Activated CD4-positive, alpha-beta memory T cell treated with anti-CD3 and anti-CD28 coated beads for 36 hours (primary cell): Measurements from ENCODE around the gene PTPRN2. TPM values are rescaled to one million over a fixed set of nuclear protein-coding genes. Genes with fewer than 3 reads are reported as not detected.
"Not testable (repeated sequence)": the region's sequence is repeated elsewhere in the genome, so short reads cannot be mapped to it uniquely, and the experiment has no call there.

Source experiments
- CTCF ChIA-PET: fragments of 350-600 bp; sonication (Branson Sonifier 250); formaldehyde crosslinking; loops from one replicate; lab custom pipeline; 2021; ENCODE audit warnings: antibody characterized with exemption, inconsistent platforms; lab: Charles Lee
- POLR2A ChIA-PET: fragments of 350-600 bp; sonication (Branson Sonifier 250); formaldehyde crosslinking; loops from one replicate; lab custom pipeline; 2021; ENCODE audit warnings: antibody characterized with exemption; lab: Charles Lee
- DNase-seq: peaks from one replicate; pipeline ENCODE4 v3.0.0-alpha.2; 2020
- H3K27ac Mint-ChIP-seq: one replicate; pipeline ENCODE4 v1.8.0; 2021; ENCODE audit warnings: mixed read lengths
- H3K27me3 Mint-ChIP-seq: one replicate; pipeline ENCODE4 v1.8.0; 2021; ENCODE audit warnings: mixed read lengths
- H3K36me3 Mint-ChIP-seq: one replicate; pipeline ENCODE4 v1.8.0; 2021; ENCODE audit warnings: mixed read lengths
- H3K4me1 Mint-ChIP-seq: one replicate; pipeline ENCODE4 v1.8.0; 2021; ENCODE audit warnings: low read depth, mixed read lengths
- H3K4me3 Mint-ChIP-seq: one replicate; pipeline ENCODE4 v1.8.0; 2021; ENCODE audit warnings: mild to moderate bottlenecking, mixed read lengths
- H3K9me3 Mint-ChIP-seq: one replicate; pipeline ENCODE4 v1.8.0; 2021; ENCODE audit warnings: mixed read lengths
- intact Hi-C: fragments of 100-400 bp; cut with micrococcal nuclease; formaldehyde crosslinking; loops from one replicate; pipeline ENCODE4 v1.15.1; 2023
- total RNA-seq, 2 experiments: library from RNA; stranded (reverse); gene quantifications; one replicate each; pipeline ENCODE4 v1.2.3, GENCODE V29; 2021

Gene PTPRN2
- total RNA-seq, 2 experiments from 2014 or later: 0.51 to 0.64 TPM

- DNase-seq, H3K9me3 Mint-ChIP-seq, H3K36me3 Mint-ChIP-seq, intact Hi-C loops, CTCF ChIA-PET, H3K4me1 Mint-ChIP-seq, H3K27ac Mint-ChIP-seq, POLR2A ChIA-PET, H3K4me3 Mint-ChIP-seq: not testable (repeated sequence)
- H3K27me3 Mint-ChIP-seq: peaks cover 18% of the 10 kb centered on the region
Observed at GRCh38 chr7:157665634-157665988, 922.0 kb downstream of the PTPRN2 start.

- Mint-ChIP-seq H3K27me3 (peaks cover 12% of the 10 kb centered on the region), H3K27ac (no peak overlapping the region), H3K36me3 (no peaks in the 10 kb centered on the region), H3K4me1 (peaks cover 11% of the 10 kb centered on the region), H3K4me3 (no peak overlapping the region), H3K9me3 (no peaks in the 10 kb centered on the region)
- POLR2A ChIA-PET: no interaction called here
- no peak for DNase-seq
- CTCF ChIA-PET: interaction anchor here (0.9 kb wide), 1 partner anchor 105 kb away, joined by 3 read pairs; no protein-coding TSS in a partner anchor
- intact Hi-C loops: no loop called here
Observed at GRCh38 chr7:157664871-157665633, 922.6 kb downstream of the PTPRN2 start.

GRCh38 chr7:157664034-157664433 is 923.6 kb downstream of the PTPRN2 start:
- CTCF ChIA-PET: interaction anchor here (0.9 kb wide), 1 partner anchor 104 kb away, joined by 3 read pairs; no protein-coding TSS in a partner anchor
- Mint-ChIP-seq H3K4me3 (no peak overlapping the region), H3K9me3 (no peaks in the 10 kb centered on the region), H3K27me3 (peaks cover 6% of the 10 kb centered on the region), H3K36me3 (no peaks in the 10 kb centered on the region), H3K4me1 (peaks cover 14% of the 10 kb centered on the region), H3K27ac (no peak overlapping the region)
- DNase-seq: no peak
- intact Hi-C loops: no loop called here
- POLR2A ChIA-PET: no interaction called here

GRCh38 chr7:157662981-157663716 is 924.5 kb downstream of the PTPRN2 start:
- H3K9me3 Mint-ChIP-seq: no peaks in the 10 kb centered on the region
- no peaks in the 10 kb centered on the region for H3K36me3 Mint-ChIP-seq
- no peak for DNase-seq
- ChIA-PET CTCF (interaction anchor here (1.4 kb wide), 1 partner anchor 232 kb away, joined by 3 read pairs; no protein-coding TSS in a partner anchor), POLR2A (no interaction called here)
- H3K4me1 Mint-ChIP-seq: peaks cover 12% of the 10 kb centered on the region
- no peak overlapping the region for H3K27ac Mint-ChIP-seq
- peaks cover 2% of the 10 kb centered on the region for H3K27me3 Mint-ChIP-seq
- intact Hi-C loops: no loop called here
- no peak overlapping the region for H3K4me3 Mint-ChIP-seq

GRCh38 chr7:157662110-157662791 is 925.4 kb downstream of the PTPRN2 start:
- ChIA-PET CTCF (interaction anchor here (1.4 kb wide), 1 partner anchor 231 kb away, joined by 3 read pairs; no protein-coding TSS in a partner anchor), POLR2A (no interaction called here)
- H3K27ac Mint-ChIP-seq: no peak overlapping the region
- H3K4me3 Mint-ChIP-seq: no peak overlapping the region
- H3K4me1 Mint-ChIP-seq: peaks cover 12% of the 10 kb centered on the region
- no peaks in the 10 kb centered on the region for H3K36me3 Mint-ChIP-seq
- no peak for DNase-seq
- H3K27me3 Mint-ChIP-seq: no peaks in the 10 kb centered on the region
- intact Hi-C loops: no loop called here
- H3K9me3 Mint-ChIP-seq: no peaks in the 10 kb centered on the region

- H3K27me3 Mint-ChIP-seq: no peaks in the 10 kb centered on the region
Observed at GRCh38 chr7:157661611-157661975, 926.0 kb downstream of the PTPRN2 start.

GRCh38 chr7:157660971-157661610 is 926.5 kb downstream of the PTPRN2 start:
- H3K4me3 Mint-ChIP-seq: no peak overlapping the region
- no peaks in the 10 kb centered on the region for H3K9me3 Mint-ChIP-seq
- H3K27me3 Mint-ChIP-seq: no peaks in the 10 kb centered on the region
- CTCF ChIA-PET: no interaction called here
- H3K4me1 Mint-ChIP-seq: peaks cover 12% of the 10 kb centered on the region
- POLR2A ChIA-PET: no interaction called here
- intact Hi-C loops: no loop called here
- H3K36me3 Mint-ChIP-seq: no peaks in the 10 kb centered on the region
- DNase-seq: no peak
- H3K27ac Mint-ChIP-seq: no peak overlapping the region

More at GRCh38 chr7:157661611-157661975, 926.0 kb downstream of the PTPRN2 start:
- Mint-ChIP-seq H3K27ac (no peak overlapping the region), H3K36me3 (no peaks in the 10 kb centered on the region), H3K4me3 (no peak overlapping the region), H3K9me3 (no peaks in the 10 kb centered on the region), H3K4me1 (peaks cover 12% of the 10 kb centered on the region)
- POLR2A ChIA-PET: no interaction called here
- intact Hi-C loops: no loop called here
- DNase-seq: no peak
- CTCF ChIA-PET: no interaction called here

- H3K9me3 Mint-ChIP-seq: no peaks in the 10 kb centered on the region
- no peaks in the 10 kb centered on the region for H3K36me3 Mint-ChIP-seq
- no peak for DNase-seq
- H3K4me3 Mint-ChIP-seq: no peak overlapping the region
- H3K27me3 Mint-ChIP-seq: no peaks in the 10 kb centered on the region
- peaks cover 12% of the 10 kb centered on the region for H3K4me1 Mint-ChIP-seq
- POLR2A ChIA-PET: no interaction called here
- CTCF ChIA-PET: no interaction called here
- intact Hi-C loops: no loop called here
- H3K27ac Mint-ChIP-seq: no peak overlapping the region
Observed at GRCh38 chr7:157658851-157659412, 928.7 kb downstream of the PTPRN2 start.

- POLR2A ChIA-PET: no interaction called here
- intact Hi-C loops: no loop called here
Observed at GRCh38 chr7:157657741-157658740, 929.6 kb downstream of the PTPRN2 start.

GRCh38 chr7:157656195-157656769 is 931.3 kb downstream of the PTPRN2 start:
- Mint-ChIP-seq H3K27me3 (no peaks in the 10 kb centered on the region), H3K9me3 (no peaks in the 10 kb centered on the region), H3K4me1 (peaks cover 12% of the 10 kb centered on the region), H3K4me3 (no peak overlapping the region), H3K36me3 (no peaks in the 10 kb centered on the region), H3K27ac (no peak overlapping the region)
- intact Hi-C loops: no loop called here
- ChIA-PET POLR2A (no interaction called here), CTCF (no interaction called here)
- DNase-seq: no peak

More at GRCh38 chr7:157657741-157658740, 929.6 kb downstream of the PTPRN2 start:
- CTCF ChIA-PET: no interaction called here
- DNase-seq: no peak
- H3K4me1 Mint-ChIP-seq: peaks cover 12% of the 10 kb centered on the region
- no peaks in the 10 kb centered on the region for H3K36me3 Mint-ChIP-seq
- H3K9me3 Mint-ChIP-seq: no peaks in the 10 kb centered on the region
- no peaks in the 10 kb centered on the region for H3K27me3 Mint-ChIP-seq
- no peak overlapping the region for H3K4me3 Mint-ChIP-seq
- H3K27ac Mint-ChIP-seq: no peak overlapping the region
